Measurements from ENCODE around the gene SERPINB2. TPM values are rescaled to one million over a fixed set of nuclear protein-coding genes. Genes with fewer than 3 reads are reported as not detected.

Gene SERPINB2
- total RNA-seq, 6 experiments from 2014 or later = 30.9 to 91.5 (median 36.1) TPM

DNA sequence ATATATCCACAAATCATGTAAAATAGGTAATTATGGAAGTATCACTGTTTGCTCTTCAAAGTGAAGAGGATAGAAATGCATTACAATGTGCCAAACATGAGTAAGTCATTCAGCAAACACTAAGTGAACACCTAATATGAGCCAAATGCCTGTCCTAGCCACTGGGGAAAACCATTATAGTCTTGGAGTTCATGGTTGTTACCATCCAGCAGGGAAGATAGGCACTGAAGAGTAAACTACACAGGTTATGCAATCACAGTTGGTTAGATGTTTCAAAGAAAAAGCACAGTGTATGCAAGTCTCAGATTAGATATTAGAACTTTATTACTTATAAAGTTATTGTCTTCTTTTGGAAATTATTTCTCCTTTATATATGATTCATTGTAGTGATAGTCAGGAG lies 3.9 kb upstream of the SERPINB2 start:
- Mint-ChIP-seq H3K9me3 (no peaks in the 10 kb centered on the region), H3K27me3 (ENCODE audit: insufficient read depth) (no peaks in the 10 kb centered on the region)

DNA sequence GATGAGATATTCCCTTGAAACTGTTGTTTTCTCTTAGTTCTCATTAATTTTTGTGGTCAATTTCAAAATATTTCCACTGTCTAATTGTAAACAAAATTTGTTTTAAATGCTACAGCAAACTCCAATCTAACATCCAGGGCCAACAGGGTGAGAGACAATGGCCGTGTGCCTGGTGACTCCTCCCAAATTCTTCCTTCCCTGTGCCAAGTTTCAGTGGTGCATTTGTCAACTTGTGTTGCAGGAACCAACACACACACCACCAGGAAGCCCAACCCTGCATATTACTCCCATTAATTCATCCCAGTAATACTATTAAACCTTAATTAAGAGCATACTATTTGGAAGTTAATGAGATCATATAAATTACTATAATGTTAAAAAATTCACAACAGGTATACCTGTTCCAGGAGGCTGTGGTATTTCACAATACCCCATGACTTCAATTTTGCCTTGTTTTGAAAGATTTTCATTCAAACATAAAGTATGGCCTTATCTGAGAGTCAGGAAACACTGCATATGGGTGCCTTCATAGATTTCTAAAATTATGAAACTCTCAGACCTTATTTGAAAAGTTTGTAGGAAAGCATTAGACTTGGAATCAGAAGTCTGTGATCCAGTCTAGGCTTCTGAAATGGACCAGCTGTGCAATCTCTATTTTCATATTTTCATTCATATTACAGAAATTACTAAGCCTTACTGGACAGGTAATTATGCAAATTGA lies 1.1 kb downstream of the SERPINB2 start:
- DNase-seq = no peak
- H3K36me3 Mint-ChIP-seq (ENCODE audit: low read depth) = 0 out of 2 replicates have a peak, but pooled peaks cover 3% of the 10 kb centered on the region
- H3K4me1 Mint-ChIP-seq (ENCODE audit: low read depth) = peaks cover 43% of the 10 kb centered on the region
- peak overlapping the region; percentile 13; the same call in 1 of the 2 replicates for H3K27ac Mint-ChIP-seq
- peak overlapping the region; percentile 65 for H3K4me3 Mint-ChIP-seq
- H3K27me3 Mint-ChIP-seq (ENCODE audit: insufficient read depth) = no peaks in the 10 kb centered on the region
- TF ChIP-seq, protein P1, sequence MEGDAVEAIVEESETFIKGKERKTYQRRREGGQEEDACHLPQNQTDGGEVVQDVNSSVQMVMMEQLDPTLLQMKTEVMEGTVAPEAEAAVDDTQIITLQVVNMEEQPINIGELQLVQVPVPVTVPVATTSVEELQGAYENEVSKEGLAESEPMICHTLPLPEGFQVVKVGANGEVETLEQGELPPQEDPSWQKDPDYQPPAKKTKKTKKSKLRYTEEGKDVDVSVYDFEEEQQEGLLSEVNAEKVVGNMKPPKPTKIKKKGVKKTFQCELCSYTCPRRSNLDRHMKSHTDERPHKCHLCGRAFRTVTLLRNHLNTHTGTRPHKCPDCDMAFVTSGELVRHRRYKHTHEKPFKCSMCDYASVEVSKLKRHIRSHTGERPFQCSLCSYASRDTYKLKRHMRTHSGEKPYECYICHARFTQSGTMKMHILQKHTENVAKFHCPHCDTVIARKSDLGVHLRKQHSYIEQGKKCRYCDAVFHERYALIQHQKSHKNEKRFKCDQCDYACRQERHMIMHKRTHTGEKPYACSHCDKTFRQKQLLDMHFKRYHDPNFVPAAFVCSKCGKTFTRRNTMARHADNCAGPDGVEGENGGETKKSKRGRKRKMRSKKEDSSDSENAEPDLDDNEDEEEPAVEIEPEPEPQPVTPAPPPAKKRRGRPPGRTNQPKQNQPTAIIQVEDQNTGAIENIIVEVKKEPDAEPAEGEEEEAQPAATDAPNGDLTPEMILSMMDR (IDR thresholded peaks at IDR 0.05) = no peak
- H3K9me3 Mint-ChIP-seq = no peaks in the 10 kb centered on the region

More for the DNA sequence above, 3.9 kb upstream of the SERPINB2 start:
- Mint-ChIP-seq H3K36me3 (ENCODE audit: low read depth) (0 out of 2 replicates have a peak, but pooled peaks cover 3% of the 10 kb centered on the region), H3K27ac (no peak overlapping the region), H3K4me1 (ENCODE audit: low read depth) (peaks cover 74% of the 10 kb centered on the region), H3K4me3 (no peak overlapping the region)
- TF ChIP-seq, protein P1 (IDR thresholded peaks at IDR 0.05) = no peak
- DNase-seq = no peak

DNA sequence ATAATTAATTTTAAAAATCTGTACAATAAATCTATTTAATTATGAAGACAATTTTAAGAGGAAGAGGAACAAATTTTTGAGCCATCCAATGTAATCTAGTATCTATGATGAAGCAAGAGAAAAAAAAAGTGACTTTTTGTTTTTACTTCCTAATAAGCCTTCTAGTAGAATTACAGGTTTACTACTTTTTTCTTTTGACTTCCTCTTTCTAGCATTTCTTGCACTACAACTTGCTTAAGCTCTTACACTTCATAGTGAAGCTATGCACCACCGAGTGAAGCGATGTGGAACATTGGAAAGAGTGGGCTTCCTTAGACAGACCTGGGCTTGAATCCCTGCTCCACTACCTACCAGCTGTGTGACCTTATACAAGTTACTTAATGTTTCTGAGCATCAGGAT lies 2.1 kb downstream of the SERPINB2 start:
- TF ChIP-seq, protein P1 (IDR thresholded peaks at IDR 0.05) = no peak
- H3K27ac Mint-ChIP-seq = no peak overlapping the region
- peaks cover 43% of the 10 kb centered on the region for H3K4me1 Mint-ChIP-seq (ENCODE audit: low read depth)
- no peaks in the 10 kb centered on the region for H3K9me3 Mint-ChIP-seq
- no peaks in the 10 kb centered on the region for H3K27me3 Mint-ChIP-seq (ENCODE audit: insufficient read depth)
- DNase-seq = no peak
- H3K4me3 Mint-ChIP-seq = no peak overlapping the region
- 0 out of 2 replicates have a peak, but pooled peaks cover 3% of the 10 kb centered on the region for H3K36me3 Mint-ChIP-seq (ENCODE audit: low read depth)

DNA sequence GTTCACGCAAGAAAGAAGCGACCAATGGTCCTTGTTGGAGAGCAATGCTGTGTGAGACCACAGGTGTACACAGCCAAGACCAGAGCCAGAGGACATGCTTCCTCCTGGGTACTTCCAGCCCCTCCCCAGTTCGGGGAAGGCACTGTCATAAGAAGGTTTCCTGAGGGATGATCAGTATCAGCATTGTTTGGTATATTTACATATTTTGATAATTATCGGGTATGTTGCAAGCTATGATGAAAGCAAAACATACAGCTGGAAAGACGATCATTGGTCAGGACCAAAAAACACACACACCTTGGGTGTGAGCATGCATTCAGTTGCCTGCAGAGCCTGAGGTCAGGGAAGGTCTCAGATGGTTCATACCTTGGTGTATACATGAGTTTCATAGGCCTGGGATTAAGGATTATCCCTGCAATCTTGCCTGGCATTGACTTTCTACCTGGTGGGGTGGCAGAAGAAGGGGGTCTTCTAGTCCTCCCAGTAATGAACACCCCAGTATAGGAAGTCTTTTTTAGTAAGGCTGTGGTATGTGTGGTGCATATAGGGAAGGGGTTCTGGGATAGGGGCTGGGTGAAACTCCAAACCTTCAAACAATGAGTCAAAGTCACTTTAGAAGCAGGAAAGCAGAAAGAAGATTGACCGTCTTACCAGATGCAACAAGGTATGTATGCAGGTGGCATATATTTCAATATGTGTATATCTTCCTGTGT lies 2.9 kb downstream of the SERPINB2 start:
- Mint-ChIP-seq H3K27ac (no peak overlapping the region), H3K9me3 (no peaks in the 10 kb centered on the region), H3K36me3 (ENCODE audit: low read depth) (0 out of 2 replicates have a peak, but pooled peaks cover 3% of the 10 kb centered on the region), H3K4me1 (ENCODE audit: low read depth) (peaks cover 46% of the 10 kb centered on the region), H3K4me3 (no peak overlapping the region; the same call in 1 of the 2 replicates), H3K27me3 (ENCODE audit: insufficient read depth) (no peaks in the 10 kb centered on the region)
- DNase-seq = no peak
- TF ChIP-seq, protein P1 (IDR thresholded peaks at IDR 0.05) = no peak

DNA sequence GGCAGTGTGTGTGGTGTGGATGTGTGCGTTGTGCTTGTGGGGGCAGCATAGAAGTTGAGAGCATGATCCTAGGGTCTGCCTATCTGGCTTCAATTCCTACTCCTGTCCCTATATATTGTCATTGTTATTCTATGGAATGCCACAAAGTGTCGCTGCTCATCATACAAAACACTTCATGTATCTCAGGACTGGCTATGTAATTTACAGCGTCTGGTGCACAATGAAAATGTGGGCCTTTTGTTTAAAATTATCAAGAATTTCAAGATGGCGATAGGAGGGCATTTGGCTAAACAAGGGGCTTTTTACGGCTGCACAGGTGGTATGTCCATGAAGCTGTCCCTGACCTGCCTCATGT lies 3.4 kb downstream of the SERPINB2 start:
- no peak overlapping the region for H3K27ac Mint-ChIP-seq
- DNase-seq = peak; percentile 57

More for the DNA sequence above, 3.4 kb downstream of the SERPINB2 start:
- TF ChIP-seq, protein P1 (IDR thresholded peaks at IDR 0.05) = peak; percentile 73
- no peaks in the 10 kb centered on the region for H3K9me3 Mint-ChIP-seq
- H3K4me1 Mint-ChIP-seq (ENCODE audit: low read depth) = peaks cover 43% of the 10 kb centered on the region
- no peak overlapping the region for H3K4me3 Mint-ChIP-seq
- H3K27me3 Mint-ChIP-seq (ENCODE audit: insufficient read depth) = no peaks in the 10 kb centered on the region
- H3K36me3 Mint-ChIP-seq (ENCODE audit: low read depth) = 0 out of 2 replicates have a peak, but pooled peaks cover 1% of the 10 kb centered on the region
